Neuronal stem cell (in vitro differentiated cells): ENCODE measurements around the gene RAPGEF5.

ENCODE experiments used
- DNase-seq: peaks from one replicate; pipeline ENCODE4 v3.0.0-alpha.2; 2013; ENCODE audit warnings: low spot score
- H2AFZ ChIP-seq: one replicate; pipeline ENCODE4 v1.6.1; 2013; ENCODE audit warnings: mild to moderate bottlenecking, low read length, inconsistent platforms
- H2AK5ac ChIP-seq: 2 replicates; pipeline ENCODE4 v1.6.1; 2013; ENCODE audit warnings: low read depth, mild to moderate bottlenecking, inconsistent platforms, low read length, moderate library complexity, mixed read lengths
- H2BK120ac ChIP-seq: 2 replicates; pipeline ENCODE4 v1.6.1; 2013; ENCODE audit warnings: low read depth, mild to moderate bottlenecking, inconsistent platforms, low read length, moderate library complexity, mixed read lengths
- H2BK12ac ChIP-seq: one replicate; pipeline ENCODE4 v1.6.1; 2013; ENCODE audit warnings: low read length, inconsistent platforms
- H2BK15ac ChIP-seq: 2 replicates; pipeline ENCODE4 v1.6.1; 2013; ENCODE audit warnings: mild to moderate bottlenecking, low read length, inconsistent platforms, mixed read lengths
- H2BK5ac ChIP-seq: one replicate; pipeline ENCODE4 v1.6.1; 2013; ENCODE audit warnings: inconsistent platforms, mild to moderate bottlenecking, low read length, moderate library complexity
- H3K14ac ChIP-seq: one replicate; pipeline ENCODE4 v1.6.1; 2013; ENCODE audit warnings: low read length, inconsistent platforms
- H3K18ac ChIP-seq: 2 replicates; pipeline ENCODE4 v1.6.1; 2013; ENCODE audit warnings: low read length, inconsistent platforms
- H3K23ac ChIP-seq: 2 replicates; pipeline ENCODE4 v1.6.1; 2013; ENCODE audit warnings: low read depth, mild to moderate bottlenecking, mixed read lengths, low read length, inconsistent platforms; ENCODE audit not compliant: poor library complexity
- H3K27ac ChIP-seq: replicated peaks from 3 replicates; pipeline ENCODE4 v1.5.1; 2013; ENCODE audit warnings: low read length, inconsistent platforms
- H3K27me3 ChIP-seq, 3 experiments: 2 replicates each; pipeline ENCODE4 v1.6.1; 2013; ENCODE audit warnings: low read length in 3 of 3, mild to moderate bottlenecking in 2 of 3, inconsistent platforms in 1 of 3, low read depth in 1 of 3, mixed read lengths in 1 of 3, moderate library complexity in 1 of 3; ENCODE audit not compliant: control insufficient read depth in 3 of 3, insufficient read depth in 3 of 3
- H3K36me3 ChIP-seq, 2 donors: replicated peaks in 1 of 2; 2 replicates each; pipeline ENCODE4 v1.6.1; 2013; ENCODE audit warnings: low read length in 2 of 2; ENCODE audit not compliant: control insufficient read depth in 2 of 2, insufficient read depth in 2 of 2
- H3K4ac ChIP-seq: 2 replicates; pipeline ENCODE4 v1.6.1; 2013; ENCODE audit warnings: inconsistent platforms, mild to moderate bottlenecking, low read length, moderate library complexity
- H3K4me1 ChIP-seq, 2 donors: 1 replicate in 1 of 2; 2 replicates in 1 of 2; pipeline ENCODE4 v1.6.1; 2013; ENCODE audit warnings: low read length in 2 of 2, low read depth in 1 of 2; ENCODE audit not compliant: control insufficient read depth in 2 of 2, insufficient read depth in 1 of 2
- H3K4me2 ChIP-seq: one replicate; pipeline ENCODE4 v1.6.1; 2013; ENCODE audit warnings: mild to moderate bottlenecking, low read length, inconsistent platforms; ENCODE audit not compliant: insufficient read depth, poor library complexity, severe bottlenecking
- H3K4me3 ChIP-seq, 2 donors: 2 replicates each; pipeline ENCODE4 v1.5.1; 2013; ENCODE audit warnings: low read length in 2 of 2, mild to moderate bottlenecking in 2 of 2, inconsistent platforms in 1 of 2, moderate library complexity in 1 of 2
- H3K79me1 ChIP-seq: one replicate; pipeline ENCODE4 v1.6.1; 2013; ENCODE audit warnings: low read depth, mild to moderate bottlenecking, inconsistent platforms, low read length, moderate library complexity
- H3K9ac ChIP-seq: one replicate; pipeline ENCODE4 v1.6.1; 2013; ENCODE audit warnings: mild to moderate bottlenecking, low read depth, low read length, inconsistent platforms; ENCODE audit not compliant: poor library complexity
- H3K9me3 ChIP-seq, 2 donors: replicated peaks in 1 of 2; 2 replicates each; pipeline versions ENCODE3 to v1.6.1; 2013; ENCODE audit warnings: low read length in 2 of 2, mild to moderate bottlenecking in 2 of 2, inconsistent platforms in 1 of 2, low read depth in 1 of 2, mixed read lengths in 1 of 2, moderate library complexity in 1 of 2; ENCODE audit not compliant: control insufficient read depth in 2 of 2, insufficient read depth in 1 of 2
- H4K8ac ChIP-seq: one replicate; pipeline ENCODE4 v1.6.1; 2013; ENCODE audit warnings: low read depth, mild to moderate bottlenecking, inconsistent platforms, low read length, moderate library complexity
- H4K91ac ChIP-seq: one replicate; pipeline ENCODE4 v1.6.1; 2013; ENCODE audit warnings: low read length, low read depth, mild to moderate bottlenecking, inconsistent platforms; ENCODE audit not compliant: poor library complexity
- WGBS, 2 donors: extraction: QIAGEN DNeasy Blood & Tissue Kit; methylation state at CpG; one replicate each; pipeline ENCODE4 v1.1.7; 2013; ENCODE audit warnings: missing lambda C conversion rate in 2 of 2, mixed read lengths in 1 of 2; ENCODE audit not compliant: insufficient read length in 2 of 2, insufficient replicate concordance in 1 of 2; ENCODE audit errors: extremely low coverage in 2 of 2; 5-methylcytosine and 5-hydroxymethylcytosine counted together

Gene RAPGEF5

GRCh38 chr7:22121702-22122474, 235.1 kb downstream of the RAPGEF5 start:
- Histone ChIP-seq H3K36me3 (peaks cover 2 to 60% of the 10 kb centered on the region in 2 donors), H4K91ac (no peak overlapping the region), H3K18ac (no peak overlapping the region), H3K9ac (no peak overlapping the region), H3K27ac (no peak overlapping the region), H3K14ac (no peak overlapping the region), H2BK15ac (no peak overlapping the region), H2AK5ac (no peak overlapping the region), H3K4ac (no peak overlapping the region), H3K27me3 (no peaks in the 10 kb centered on the region), H2AFZ (no peak overlapping the region), H3K23ac (no peak overlapping the region), H3K4me2 (no peak overlapping the region), H2BK5ac (no peak overlapping the region), H3K79me1 (no peaks in the 10 kb centered on the region), H4K8ac (no peak overlapping the region), H3K4me1 (peaks cover 3 to 30% of the 10 kb centered on the region in 2 donors), H3K4me3 (no peak overlapping the region), H2BK12ac (no peak overlapping the region), H2BK120ac (no peak overlapping the region), H3K9me3 (peaks cover 0 to 7% of the 10 kb centered on the region in 2 donors)
- WGBS, 2 donors: no CpG with 5 or more reads among the region's 8 CpGs
- no peak for DNase-seq

GRCh38 chr7:22120391-22121053, 236.4 kb downstream of the RAPGEF5 start:
- Histone ChIP-seq H3K18ac (no peak overlapping the region), H2BK12ac (no peak overlapping the region), H3K9ac (no peak overlapping the region), H2AFZ (no peak overlapping the region), H3K23ac (no peak overlapping the region), H2BK15ac (no peak overlapping the region), H3K14ac (no peak overlapping the region), H3K4me3 (no peak overlapping the region), H3K27me3 (no peaks in the 10 kb centered on the region), H3K9me3 (peaks cover 0 to 7% of the 10 kb centered on the region in 2 donors), H3K27ac (no peak overlapping the region), H2BK120ac (no peak overlapping the region), H4K8ac (no peak overlapping the region), H3K4me2 (no peak overlapping the region), H2AK5ac (no peak overlapping the region), H3K36me3 (peaks cover 2 to 57% of the 10 kb centered on the region in 2 donors), H3K4me1 (peaks cover 3 to 27% of the 10 kb centered on the region in 2 donors), H3K79me1 (no peaks in the 10 kb centered on the region), H2BK5ac (no peak overlapping the region), H3K4ac (no peak overlapping the region), H4K91ac (no peak overlapping the region)
- no peak for DNase-seq
- no CpG with 5 or more reads among the region's 8 CpGs for WGBS, 2 donors

GRCh38 chr7:22117222-22117621, 239.7 kb downstream of the RAPGEF5 start:
- Histone ChIP-seq H4K91ac (no peak overlapping the region), H2BK15ac (no peak overlapping the region), H3K9ac (no peak overlapping the region), H3K27ac (no peak overlapping the region), H3K4me1 (peaks cover 6 to 11% of the 10 kb centered on the region in 2 donors), H2BK5ac (no peak overlapping the region), H3K4me3 (no peak overlapping the region), H2BK12ac (no peak overlapping the region), H3K9me3 (peaks cover 0 to 7% of the 10 kb centered on the region in 2 donors), H3K27me3 (no peaks in the 10 kb centered on the region), H3K4ac (no peak overlapping the region), H3K79me1 (no peaks in the 10 kb centered on the region), H4K8ac (no peak overlapping the region), H3K23ac (no peak overlapping the region), H2BK120ac (no peak overlapping the region), H3K36me3 (peaks cover 2 to 39% of the 10 kb centered on the region in 2 donors), H2AFZ (no peak overlapping the region), H3K14ac (no peak overlapping the region), H3K18ac (no peak overlapping the region), H2AK5ac (no peak overlapping the region), H3K4me2 (no peak overlapping the region)
- DNase-seq: no peak
- WGBS, 2 donors: no CpG with 5 or more reads among the region's 6 CpGs

- H3K23ac ChIP-seq: no peak overlapping the region
- H3K4me2 ChIP-seq: no peak overlapping the region
- no peak overlapping the region for H2AK5ac ChIP-seq
- H2BK5ac ChIP-seq: no peak overlapping the region
- H3K4me1 ChIP-seq: peaks cover 6 to 11% of the 10 kb centered on the region in 2 donors
- no peak overlapping the region for H3K18ac ChIP-seq
- DNase-seq: no peak
- no peak overlapping the region for H3K4ac ChIP-seq
- H2BK120ac ChIP-seq: no peak overlapping the region
- H3K4me3 ChIP-seq: no peak overlapping the region
- peaks cover 0 to 32% of the 10 kb centered on the region in 2 donors for H3K36me3 ChIP-seq
- H3K27me3 ChIP-seq: no peaks in the 10 kb centered on the region
- WGBS, 2 donors: no CpG with 5 or more reads among the region's 7 CpGs
- H3K79me1 ChIP-seq: no peaks in the 10 kb centered on the region
- no peak overlapping the region for H3K14ac ChIP-seq
- H4K8ac ChIP-seq: no peak overlapping the region
- no peak overlapping the region for H3K27ac ChIP-seq
- peaks cover 0 to 7% of the 10 kb centered on the region in 2 donors for H3K9me3 ChIP-seq
- no peak overlapping the region for H2BK12ac ChIP-seq
- no peak overlapping the region for H2AFZ ChIP-seq
- H2BK15ac ChIP-seq: no peak overlapping the region
- H4K91ac ChIP-seq: no peak overlapping the region
- no peak overlapping the region for H3K9ac ChIP-seq
Measured at GRCh38 chr7:22116451-22117030, 240.4 kb downstream of the RAPGEF5 start.
